Activated T-cell treated with anti-CD3 and anti-CD28 coated beads for 24 hours (primary cell): ENCODE results near the gene KLK14.

ENCODE experiments used
- DNase-seq: peaks from one replicate; pipeline ENCODE4 v3.0.0-alpha.2; 2020; ENCODE audit warnings: low read depth

The KLK14 gene

DNA sequence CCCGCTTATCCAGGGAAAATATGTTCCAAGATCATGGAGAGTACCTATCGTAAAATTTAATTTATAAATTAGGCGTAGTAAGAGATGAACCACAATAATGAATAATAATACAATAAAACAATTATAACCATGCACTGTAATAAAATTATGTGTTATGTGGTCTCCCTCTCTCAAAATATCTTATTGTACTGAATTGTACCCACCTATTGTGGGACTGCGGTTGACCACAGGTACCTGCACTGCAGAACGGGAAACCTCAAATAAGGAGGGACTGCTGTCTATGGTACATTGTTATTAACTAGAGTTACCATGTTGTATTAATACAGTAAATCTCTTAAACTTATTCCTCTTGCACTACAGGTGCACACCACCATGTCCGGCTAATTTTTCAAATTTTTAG lies 42.5 kb downstream of the KLK14 start:
- no peak for DNase-seq

DNA sequence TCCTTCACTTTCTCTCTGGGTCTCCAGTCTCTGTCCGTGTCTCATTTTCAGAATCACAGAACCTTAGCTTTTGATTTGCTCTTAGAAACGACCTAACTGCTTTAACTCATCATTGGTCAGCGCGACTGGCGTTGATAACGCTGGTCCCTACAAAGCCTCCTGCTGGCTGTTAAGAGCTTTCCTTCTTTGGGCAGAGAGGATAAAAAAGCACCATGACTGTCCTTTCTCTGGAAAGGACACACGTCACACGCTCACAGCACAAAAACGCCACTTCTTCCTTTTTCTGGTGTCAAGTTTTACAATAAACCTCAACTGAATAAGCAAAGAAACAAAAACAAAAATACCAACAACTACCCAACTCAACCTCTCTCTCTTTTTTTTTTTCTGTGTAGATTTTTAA lies 46.2 kb downstream of the KLK14 start:
- no peak for DNase-seq

DNA sequence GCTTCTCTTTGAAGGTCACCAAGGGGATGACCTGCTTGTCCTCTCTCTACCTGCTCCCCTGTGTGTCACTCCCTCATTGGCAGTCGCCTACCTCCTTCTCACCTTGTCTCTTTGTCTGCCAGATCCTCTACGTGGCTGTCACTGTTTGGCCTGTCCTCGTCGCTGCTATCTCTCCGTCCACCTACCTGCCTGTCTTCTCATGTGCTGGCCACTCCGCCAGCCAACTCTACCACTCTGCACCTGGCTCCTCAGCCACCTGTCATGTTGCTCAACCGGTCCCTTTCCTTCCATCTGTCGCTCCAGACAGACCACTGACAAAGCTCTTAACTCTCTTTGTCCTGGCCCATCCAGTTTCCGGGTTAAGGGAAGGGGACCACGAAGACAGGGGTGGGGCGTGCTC lies 48.0 kb downstream of the KLK14 start, which contains the start of gene KLK12:
TSS of gene KLK12 (minus strand) at position 299 of the 400 bp plus-strand sequence. CDS start 381 bp downstream, outside the sequence.
- DNase-seq, result no peak

DNA sequence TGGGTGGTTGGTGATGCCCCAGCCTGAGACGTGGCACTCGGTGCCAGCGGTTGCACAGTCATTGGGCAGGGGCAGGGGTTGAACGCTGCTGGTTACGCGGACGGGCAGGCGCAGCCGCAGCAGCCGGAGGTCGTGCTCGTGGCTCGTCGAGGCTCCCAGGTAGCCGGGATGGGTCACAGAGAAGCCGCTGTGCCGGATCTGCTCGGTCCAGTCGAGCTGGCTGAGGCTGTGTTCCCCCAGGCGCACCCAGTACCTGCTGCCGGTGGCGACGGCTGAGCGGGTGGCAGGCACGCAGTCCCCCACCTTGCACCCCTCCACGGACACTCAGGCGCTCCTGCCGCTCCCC lies 50.8 kb downstream of the KLK14 start:
- no peak for DNase-seq

DNA sequence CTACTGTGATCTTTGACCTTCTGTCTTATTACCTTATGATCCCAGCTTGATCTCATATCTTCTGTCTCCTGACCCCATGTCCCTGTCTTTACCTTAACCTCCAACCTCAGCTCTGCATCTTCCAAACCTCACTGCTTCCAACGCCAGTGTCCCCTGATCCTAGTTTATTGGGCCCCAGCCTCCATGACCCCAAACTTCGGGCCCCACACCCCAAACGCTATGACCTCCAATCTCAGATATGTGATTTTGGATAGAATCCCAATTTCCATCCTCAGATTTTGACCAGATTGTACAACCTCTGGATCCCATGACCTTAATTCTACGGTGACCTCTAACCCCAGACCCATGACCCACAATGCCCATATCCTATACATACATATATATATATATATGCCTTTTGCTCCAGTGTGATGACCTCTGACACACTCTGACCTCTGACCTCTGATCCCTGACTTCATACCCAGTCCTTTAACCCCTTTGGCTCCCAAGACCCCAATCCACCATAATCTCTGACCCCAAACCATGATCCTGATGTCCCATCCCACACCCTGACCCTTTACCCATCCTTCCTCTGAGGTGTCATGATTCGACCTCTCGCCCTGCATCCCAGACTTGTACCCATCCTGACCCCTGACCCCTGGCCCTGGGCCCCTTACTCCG lies 51.3 kb downstream of the KLK14 start:
- DNase-seq, result no peak

DNA sequence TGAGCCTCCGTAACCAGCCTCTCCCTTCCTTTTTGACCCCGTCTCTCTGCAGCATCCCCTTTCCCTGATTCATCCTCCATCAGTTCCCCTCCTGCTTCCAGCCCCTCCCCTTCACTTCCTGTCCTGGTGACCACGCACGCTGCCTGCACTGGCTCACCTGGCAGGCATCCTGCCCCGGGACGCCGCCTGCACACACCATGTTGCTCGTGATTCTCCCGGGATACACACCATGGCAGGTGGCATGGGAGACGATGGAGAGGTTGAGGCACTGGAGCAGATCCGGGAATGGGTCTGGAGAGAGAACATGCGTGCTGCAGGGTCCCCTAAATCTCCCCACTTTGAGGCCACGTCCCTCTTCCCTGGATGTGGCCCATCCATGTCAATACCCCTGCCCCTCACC lies 52.1 kb downstream of the KLK14 start:
- DNase-seq, result no peak

DNA sequence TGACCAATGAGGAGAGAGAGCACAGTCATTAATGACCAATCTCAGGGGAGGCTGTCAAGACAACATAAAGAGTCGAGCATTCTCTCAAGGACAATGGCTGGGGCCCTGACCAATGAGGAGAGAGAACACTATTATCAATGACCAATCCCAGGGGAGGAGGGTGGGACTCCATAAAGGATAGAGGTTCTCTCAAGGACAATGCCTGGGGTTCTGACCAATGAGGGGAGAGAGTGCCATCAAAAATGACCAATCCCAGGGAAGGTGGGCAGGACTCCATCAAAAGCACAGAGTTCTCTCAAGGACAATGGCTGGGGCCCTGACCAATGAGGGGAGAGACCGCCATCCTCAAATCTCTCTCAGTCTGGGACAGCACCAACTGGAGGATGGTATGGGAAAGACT lies 53.0 kb downstream of the KLK14 start:
- DNase-seq, result no peak
